Large intestine (tissue), 3 donors: ENCODE results near the gene STON2. TPM values are rescaled to one million over a fixed set of nuclear protein-coding genes. Genes with fewer than 3 reads are reported as not detected.
"Not testable (repeated sequence)": the region's sequence is repeated elsewhere in the genome, so short reads cannot be mapped to it uniquely, and the experiment has no call there.

Experiments used
- DNase-seq, 2 donors: peaks; one replicate each; pipeline versions ENCODE4 v3.0.0 to v3.0.0-alpha.2; 2013
- H3K27ac ChIP-seq: one replicate; pipeline ENCODE4 v1.5.1; 2013; ENCODE audit warnings: low read length
- H3K27me3 ChIP-seq: 2 replicates; pipeline ENCODE4 v1.6.1; 2013; ENCODE audit warnings: low read length; ENCODE audit not compliant: control insufficient read depth, insufficient read depth
- H3K36me3 ChIP-seq: 2 replicates; pipeline ENCODE4 v1.6.1; 2013; ENCODE audit warnings: low read length; ENCODE audit not compliant: control insufficient read depth, insufficient read depth
- H3K4me1 ChIP-seq: one replicate; pipeline ENCODE4 v1.6.1; 2013; ENCODE audit warnings: low read length; ENCODE audit not compliant: control insufficient read depth, insufficient read depth
- H3K4me3 ChIP-seq: one replicate; pipeline ENCODE4 v1.5.1; 2013; ENCODE audit warnings: low read length
- H3K9me3 ChIP-seq: one replicate; pipeline ENCODE4 v1.6.1; 2013; ENCODE audit warnings: mild to moderate bottlenecking, low read depth, low read length, moderate library complexity; ENCODE audit not compliant: control insufficient read depth
- WGBS: methylation state at CpG from one replicate; pipeline ENCODE4 v1.1.5; 2013; ENCODE audit warnings: low lambda C conversion rate; ENCODE audit not compliant: insufficient coverage; 5-methylcytosine and 5-hydroxymethylcytosine counted together
- polyA plus RNA-seq: library from polyadenylated mRNA; unstranded; fragments of 120-200 nt; gene quantifications from one replicate; pipeline ENCODE4 v1.2.1, GENCODE V29; 2013

STON2 gene
- polyA plus RNA-seq, 1 donor = 14.6 TPM

DNA sequence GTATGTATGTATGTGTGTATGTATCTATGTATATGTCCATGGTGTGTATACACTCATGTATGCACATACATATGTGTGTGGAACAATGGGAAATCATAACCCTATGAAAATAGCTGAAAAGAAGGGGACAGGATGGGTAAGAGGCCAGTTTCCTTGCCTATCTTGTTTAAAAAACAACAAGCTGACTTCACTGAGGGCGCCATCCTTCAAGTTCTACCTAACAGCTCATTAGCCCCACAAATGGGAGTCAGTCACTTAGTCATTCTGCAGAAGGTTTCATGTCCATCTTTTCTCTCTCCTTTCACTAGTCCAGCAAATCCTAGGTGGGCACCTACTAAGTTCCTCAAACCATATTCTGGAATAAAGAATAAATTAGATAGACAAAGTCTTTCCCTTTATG lies 14.7 kb downstream of the STON2 start:
- Histone ChIP-seq H3K27me3 (no peaks in the 10 kb centered on the region), H3K4me1 (no peaks in the 10 kb centered on the region), H3K27ac (no peak overlapping the region), H3K36me3 (no peaks in the 10 kb centered on the region), H3K4me3 (no peak overlapping the region), H3K9me3 (no peaks in the 10 kb centered on the region)
- 100% methylated on average over 1 of the region's 1 CpG for WGBS
- DNase-seq = no peak

DNA sequence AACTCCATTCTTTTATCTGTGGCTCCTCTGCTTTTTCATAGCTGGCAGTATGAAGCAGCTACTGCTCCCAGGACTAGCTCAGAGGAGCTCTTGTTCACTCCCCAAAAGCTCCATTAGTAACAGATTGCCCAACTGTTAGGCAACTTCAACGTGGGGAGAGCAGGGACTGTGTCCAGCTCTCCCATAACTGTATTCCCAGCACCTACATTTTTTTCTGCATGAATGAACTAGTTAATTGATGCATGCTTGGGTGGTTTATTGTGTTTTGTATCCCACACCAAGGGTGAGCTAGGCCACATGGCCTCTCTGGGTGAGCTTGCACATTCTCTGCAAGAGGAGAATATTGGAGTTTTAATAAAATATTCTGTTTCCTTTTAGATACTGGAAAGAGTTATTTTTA lies 15.2 kb downstream of the STON2 start:
- H3K9me3 ChIP-seq = no peaks in the 10 kb centered on the region
- H3K27ac ChIP-seq = no peak overlapping the region
- no peaks in the 10 kb centered on the region for H3K4me1 ChIP-seq
- no CpG with 5 or more reads among the region's 1 CpG for WGBS
- H3K36me3 ChIP-seq = no peaks in the 10 kb centered on the region
- H3K4me3 ChIP-seq = no peak overlapping the region
- H3K27me3 ChIP-seq = no peaks in the 10 kb centered on the region
- no peak for DNase-seq

DNA sequence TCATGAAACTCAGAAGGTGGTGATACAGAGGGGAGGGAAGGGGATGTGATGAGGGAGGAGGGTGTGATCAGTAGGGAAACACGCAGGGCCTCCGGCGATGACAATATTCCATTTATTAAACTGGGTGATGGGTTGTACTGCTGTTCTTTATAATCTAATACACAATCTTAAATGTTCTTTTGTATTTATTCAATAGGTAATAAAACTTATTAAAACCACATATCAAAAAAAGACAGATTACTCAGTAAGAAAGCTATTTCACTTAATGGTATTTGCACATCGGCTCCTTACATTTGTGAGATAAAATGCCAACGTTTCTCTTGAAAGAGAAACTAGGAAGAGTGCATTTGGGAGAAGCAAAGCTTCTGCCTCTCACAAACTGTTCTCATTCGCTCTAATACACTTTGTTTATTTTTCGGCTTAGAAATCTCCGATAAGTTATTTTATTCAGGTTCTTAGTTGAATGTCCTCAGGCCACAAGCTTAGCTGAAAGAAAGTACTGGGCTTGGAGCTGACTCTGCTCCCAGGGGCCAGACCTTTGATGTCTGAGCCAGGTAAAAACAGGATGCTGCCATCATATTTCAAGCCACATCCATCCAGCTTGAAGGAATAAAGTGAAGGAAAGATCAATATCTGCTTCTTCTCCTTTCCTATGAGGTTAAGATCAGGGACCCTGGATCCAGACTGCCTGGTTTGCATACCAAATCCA lies 17.5 kb downstream of the STON2 start:
- no peaks in the 10 kb centered on the region for H3K4me1 ChIP-seq
- H3K36me3 ChIP-seq = no peaks in the 10 kb centered on the region
- no peak overlapping the region for H3K4me3 ChIP-seq
- no peaks in the 10 kb centered on the region for H3K9me3 ChIP-seq
- no peak overlapping the region for H3K27ac ChIP-seq
- no peak for DNase-seq
- whole genome bisulfite sequencing = 36% methylated on average over 2 of the region's 8 CpGs
- H3K27me3 ChIP-seq = no peaks in the 10 kb centered on the region

DNA sequence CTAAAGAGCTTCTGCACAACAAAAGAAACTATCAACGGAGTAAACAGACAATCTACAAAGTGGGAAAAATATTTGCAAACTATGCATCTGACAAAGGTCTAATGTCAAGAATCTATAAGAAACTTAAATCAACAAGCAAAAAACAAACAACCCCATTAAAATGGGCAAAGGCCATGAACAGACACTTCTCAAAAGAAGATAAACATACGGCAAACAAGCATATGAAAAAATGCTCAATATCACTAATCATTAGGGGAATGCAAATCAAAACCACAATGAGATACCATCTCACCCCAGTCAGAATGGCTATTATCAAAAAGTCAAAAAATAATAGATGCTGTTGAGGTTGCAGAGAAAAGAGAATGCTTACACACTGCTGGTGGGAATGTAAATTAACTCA lies 20.1 kb downstream of the STON2 start:
- 88% methylated on average over 1 of the region's 2 CpGs for WGBS
- not testable (repeated sequence) for H3K4me3 ChIP-seq, H3K27ac ChIP-seq, H3K27me3 ChIP-seq, H3K9me3 ChIP-seq, DNase-seq, H3K4me1 ChIP-seq, H3K36me3 ChIP-seq

DNA sequence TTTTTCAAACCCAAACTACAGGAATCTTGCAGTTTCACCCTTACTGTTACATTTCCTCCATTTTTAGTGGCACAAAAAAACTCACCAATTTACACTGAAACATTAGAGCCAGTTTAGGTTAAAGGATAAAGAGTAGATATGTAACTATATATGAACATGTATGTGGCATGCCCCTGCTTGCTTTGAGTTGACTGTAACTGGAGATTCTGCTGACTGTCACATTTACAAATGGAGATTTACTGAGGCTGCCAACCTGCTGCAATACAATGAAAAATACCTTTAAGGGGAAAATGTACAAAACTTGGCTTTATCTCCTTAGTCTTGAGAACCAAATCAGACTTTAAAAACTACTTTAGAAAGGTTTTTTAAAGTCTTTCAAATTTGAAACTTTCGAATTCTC lies 28.3 kb downstream of the STON2 start:
- WGBS = no CpG with 5 or more reads among the region's 1 CpG

DNA sequence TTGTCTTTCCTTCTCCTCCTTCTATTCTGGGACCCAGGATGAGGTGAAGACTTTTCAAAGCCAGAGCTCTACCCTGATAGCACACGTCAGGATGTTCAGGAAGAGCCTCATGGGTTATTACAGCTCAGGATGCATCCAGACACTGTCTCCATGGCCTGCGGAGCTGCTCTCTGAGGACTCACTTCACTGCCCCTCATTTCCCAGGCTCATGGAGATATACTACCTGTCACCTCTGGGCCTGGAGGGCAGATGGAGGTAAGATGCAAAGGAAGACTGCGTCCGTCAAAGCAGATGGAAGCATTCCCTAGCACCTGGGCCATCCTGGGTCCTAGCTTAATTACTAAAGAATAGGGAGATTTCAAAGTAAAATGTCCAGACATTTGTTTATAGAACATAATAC lies 32.6 kb downstream of the STON2 start:
- Histone ChIP-seq H3K27me3 (no peaks in the 10 kb centered on the region), H3K36me3 (peaks cover 2% of the 10 kb centered on the region), H3K9me3 (no peaks in the 10 kb centered on the region), H3K27ac (no peak overlapping the region), H3K4me1 (no peaks in the 10 kb centered on the region), H3K4me3 (no peak overlapping the region)
- WGBS = 54% methylated on average over 2 of the region's 4 CpGs
- no peak for DNase-seq

More for the DNA sequence above, 28.3 kb downstream of the STON2 start:
- Histone ChIP-seq H3K27ac (no peak overlapping the region), H3K9me3 (no peaks in the 10 kb centered on the region), H3K36me3 (peaks cover 2% of the 10 kb centered on the region), H3K27me3 (no peaks in the 10 kb centered on the region), H3K4me1 (no peaks in the 10 kb centered on the region), H3K4me3 (no peak overlapping the region)
- no peak for DNase-seq

DNA sequence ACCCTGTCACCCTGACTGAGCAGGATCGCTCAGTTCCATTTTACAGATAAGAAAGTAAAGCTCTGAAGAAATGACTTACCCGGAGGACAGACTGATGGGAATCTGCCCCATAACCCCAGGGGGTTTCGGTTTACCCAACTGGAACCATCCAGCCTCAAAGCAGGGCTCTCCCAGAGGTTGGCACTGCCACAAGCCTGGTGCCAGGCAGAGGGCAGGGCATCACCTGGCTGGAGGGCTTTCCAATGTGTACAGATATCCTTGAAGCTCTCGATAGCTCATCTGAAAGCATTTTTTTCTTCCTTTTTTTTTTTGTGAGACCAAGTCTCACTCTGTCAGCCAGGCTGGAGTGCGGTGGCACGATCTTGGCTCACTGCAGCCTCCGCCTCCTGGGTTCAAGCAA lies 33.2 kb downstream of the STON2 start:
- H3K9me3 ChIP-seq = no peaks in the 10 kb centered on the region
- H3K27me3 ChIP-seq = no peaks in the 10 kb centered on the region
- no peak overlapping the region for H3K27ac ChIP-seq
- DNase-seq = no peak
- 90% methylated on average over 2 of the region's 7 CpGs for WGBS
- H3K4me1 ChIP-seq = no peaks in the 10 kb centered on the region
- no peak overlapping the region for H3K4me3 ChIP-seq
- H3K36me3 ChIP-seq = peaks cover 2% of the 10 kb centered on the region

DNA sequence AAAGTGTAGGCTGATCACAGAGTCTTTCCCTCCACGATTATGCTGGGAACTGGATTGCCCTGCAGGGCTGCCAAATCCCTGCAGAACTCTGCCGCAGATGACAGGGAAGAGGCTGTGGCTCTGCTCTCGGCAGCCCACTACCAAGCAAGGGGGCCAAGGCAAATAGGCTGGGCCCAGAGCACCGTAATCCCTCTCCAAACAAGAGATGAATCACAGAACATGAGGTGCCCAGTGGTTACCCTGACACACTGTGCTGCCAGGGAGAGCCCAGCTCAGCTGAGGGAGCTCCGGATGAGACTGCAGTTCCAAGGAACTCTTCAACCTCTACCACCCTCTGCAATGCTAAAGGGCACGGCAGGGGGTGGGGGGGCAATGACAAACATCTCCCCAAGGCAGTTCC lies 33.9 kb downstream of the STON2 start:
- peaks cover 2% of the 10 kb centered on the region for H3K36me3 ChIP-seq
- WGBS = no CpG with 5 or more reads among the region's 6 CpGs
- no peak for DNase-seq
- no peaks in the 10 kb centered on the region for H3K27me3 ChIP-seq
- H3K4me1 ChIP-seq = no peaks in the 10 kb centered on the region
- no peak overlapping the region for H3K27ac ChIP-seq
- H3K4me3 ChIP-seq = no peak overlapping the region
- no peaks in the 10 kb centered on the region for H3K9me3 ChIP-seq

DNA sequence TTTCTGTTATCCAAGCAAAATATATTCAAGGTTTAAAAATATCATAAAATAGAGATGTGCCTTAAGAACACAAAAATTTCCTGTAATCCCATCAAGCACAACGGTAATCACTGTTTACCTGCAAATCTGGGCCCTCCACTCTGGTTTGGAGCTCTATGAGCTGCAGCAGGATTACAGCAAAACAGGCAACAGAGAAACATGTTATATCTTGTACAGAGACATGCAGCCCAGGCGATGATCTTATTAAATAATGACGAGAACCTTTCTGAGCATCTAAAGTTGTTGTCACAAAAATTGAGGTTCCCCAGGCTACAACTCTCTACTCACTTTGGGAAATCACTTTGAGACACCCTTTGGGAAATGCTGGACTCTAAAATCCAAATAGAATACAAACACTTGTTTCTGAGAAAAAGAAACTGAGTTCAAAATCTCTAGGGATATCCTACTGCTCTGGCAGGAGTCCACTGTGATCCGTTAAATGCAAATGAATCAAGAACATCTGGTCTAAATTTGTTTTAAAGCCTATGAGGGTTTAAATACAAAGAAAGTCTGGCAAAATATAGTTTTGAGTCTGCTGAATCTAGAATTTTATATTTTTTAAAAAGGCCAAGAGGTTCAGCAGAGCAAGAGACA lies 36.3 kb downstream of the STON2 start:
- DNase-seq = no peak
- no peaks in the 10 kb centered on the region for H3K4me1 ChIP-seq
- no peaks in the 10 kb centered on the region for H3K27me3 ChIP-seq
- H3K27ac ChIP-seq = no peak overlapping the region
- no peak overlapping the region for H3K4me3 ChIP-seq
- H3K9me3 ChIP-seq = no peaks in the 10 kb centered on the region
- WGBS = 92% methylated on average over 2 of the region's 4 CpGs
- no peaks in the 10 kb centered on the region for H3K36me3 ChIP-seq

DNA sequence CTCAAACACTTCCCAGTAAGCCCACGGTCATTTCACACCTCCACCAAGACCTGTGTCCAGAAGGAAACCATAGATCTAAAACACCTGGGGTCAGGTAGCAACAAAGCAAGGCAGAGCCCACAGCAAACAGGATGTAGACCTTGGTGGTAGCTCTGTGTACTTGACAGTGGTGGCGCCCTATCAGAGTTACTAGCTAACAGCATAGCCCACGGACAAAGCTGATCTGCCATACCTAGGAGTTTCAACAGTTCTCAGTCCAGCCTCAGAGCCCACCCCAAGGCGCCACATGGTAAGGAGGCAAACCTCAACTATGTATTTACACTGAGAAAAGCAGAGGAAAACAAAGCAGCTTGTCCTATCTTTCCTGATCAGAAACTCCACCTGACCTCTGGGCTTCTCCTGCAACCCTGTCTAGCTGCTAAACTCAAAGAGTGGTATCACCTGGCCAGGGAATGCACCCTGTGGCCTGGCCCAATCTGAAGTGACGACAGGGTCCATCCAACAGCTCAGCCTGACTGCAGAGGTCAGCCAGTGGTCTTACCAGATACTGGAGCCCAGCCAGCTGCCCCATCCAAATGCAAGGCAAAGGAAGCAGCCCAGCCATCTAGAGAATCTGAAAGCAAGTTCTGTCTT lies 46.3 kb downstream of the STON2 start:
- Histone ChIP-seq H3K4me1 (no peaks in the 10 kb centered on the region), H3K9me3 (peaks cover 6% of the 10 kb centered on the region), H3K4me3 (no peak overlapping the region), H3K27me3 (no peaks in the 10 kb centered on the region), H3K36me3 (no peaks in the 10 kb centered on the region), H3K27ac (no peak overlapping the region)
- no CpG with 5 or more reads among the region's 5 CpGs for WGBS
- DNase-seq = no peak
